Omental fat pad (tissue), 4 donors: ENCODE measurements around the gene SCAND1. TPM values are rescaled to one million over a fixed set of nuclear protein-coding genes. Genes with fewer than 3 reads are reported as not detected.

ENCODE experiments used
- ATAC-seq: fragments of 150-250 bp; one replicate; pipeline ENCODE4 v1.9.1; 2016; ENCODE audit warnings: mild to moderate bottlenecking, moderate library complexity; ENCODE audit not compliant: low FRiP score
- DNase-seq: peaks from one replicate; pipeline ENCODE4 v3.0.0-alpha.2; 2019; ENCODE audit warnings: low spot score
- CTCF ChIP-seq, 3 donors: fragments of 450-650 bp; IDR thresholded peaks; one replicate each; pipeline ENCODE4 v1.5.1; 2016 to 2017; ENCODE audit warnings: antibody characterized with exemption in 3 of 3, mild to moderate bottlenecking in 3 of 3, moderate library complexity in 2 of 3
- total RNA-seq, 4 donors: library from RNA; depleted of rRNA; stranded (reverse); fragments of >200 nt; gene quantifications; one replicate each; pipeline ENCODE4 v1.1.0, GENCODE V29; 2016

The SCAND1 gene
- total RNA-seq, 4 donors from 2014 or later: 65.0 to 102 (median 100) TPM

- DNase-seq: no peak
- ATAC-seq: no peak
- TF ChIP-seq CTCF (IDR thresholded peaks at IDR 0.05): no peak
Observed at GRCh38 chr20:35975576-35976373, 21.5 kb upstream of the SCAND1 start.

GRCh38 chr20:35974256-35974655, 20.0 kb upstream of the SCAND1 start:
- TF ChIP-seq CTCF (IDR thresholded peaks at IDR 0.05): no peak
- ATAC-seq (no peak), DNase-seq (no peak)

- ATAC-seq (no peak), DNase-seq (no peak)
- no peak for TF ChIP-seq CTCF (IDR thresholded peaks at IDR 0.05)
Observed at GRCh38 chr20:35972462-35972861, 18.2 kb upstream of the SCAND1 start.

- ATAC-seq (no peak), DNase-seq (no peak)
- TF ChIP-seq CTCF (IDR thresholded peaks at IDR 0.05): no peak
Observed at GRCh38 chr20:35971981-35972380, 17.7 kb upstream of the SCAND1 start.

GRCh38 chr20:35968930-35969329, 14.6 kb upstream of the SCAND1 start:
- no peak for ATAC-seq
- no peak for TF ChIP-seq CTCF (IDR thresholded peaks at IDR 0.05)
- DNase-seq: no peak

GRCh38 chr20:35967979-35968640, 13.8 kb upstream of the SCAND1 start, which contains the start of gene CNBD2:
Gene CNBD2, plus strand, starts transcription at chr20:35968590. Its CDS starts 173 bp downstream, at chr20:35968763.
- DNase-seq: no peak
- ATAC-seq: no peak
- TF ChIP-seq CTCF (IDR thresholded peaks at IDR 0.05): no peak
